Ishikawa (cell line): Measurements from ENCODE around the gene NUDT4.

Source experiments
- REST ChIP-seq: IDR thresholded peaks from 2 replicates; pipeline ENCODE4 v1.6.1; 2012; ENCODE audit warnings: low read depth, mild to moderate bottlenecking
- TAF1 ChIP-seq: IDR thresholded peaks from 2 replicates; pipeline ENCODE4 v1.6.1; 2012; ENCODE audit warnings: low read depth, mild to moderate bottlenecking

GRCh38 chr12:93381161-93381975, 3.6 kb downstream of the NUDT4 start:
- no peak for TF ChIP-seq TAF1
- no peak for TF ChIP-seq REST
